Measurements from ENCODE around the gene FRYL. TPM values are rescaled to one million over a fixed set of nuclear protein-coding genes. Genes with fewer than 3 reads are reported as not detected.

The FRYL gene
- total and polyA plus RNA-seq, 2 of the 8 experiments (the other 6 are each of a cell fraction or from before 2014, with no cell fraction given) = 8.0 to 36.5 TPM

DNA sequence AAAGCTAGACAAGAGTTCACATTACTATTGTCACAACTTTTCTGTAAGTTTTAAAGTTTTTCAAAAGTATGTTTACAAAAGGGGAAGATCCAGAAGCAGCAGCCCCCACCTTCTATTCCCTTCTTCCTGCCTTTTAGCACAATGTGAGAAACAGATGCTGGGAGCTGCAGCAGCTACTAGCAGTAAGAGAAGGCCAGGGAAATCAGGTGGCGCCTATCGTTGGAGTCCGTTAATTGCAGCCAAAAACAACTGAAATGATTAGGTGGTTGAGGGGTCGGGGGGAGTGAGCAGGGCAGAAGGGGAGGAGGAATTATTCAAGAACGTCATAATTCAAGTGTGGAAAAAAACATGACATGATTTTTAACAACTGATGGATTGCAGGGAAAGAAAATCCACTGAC, 27.4 kb downstream of the FRYL start (continued):
- TF ChIP-seq, protein P1, sequence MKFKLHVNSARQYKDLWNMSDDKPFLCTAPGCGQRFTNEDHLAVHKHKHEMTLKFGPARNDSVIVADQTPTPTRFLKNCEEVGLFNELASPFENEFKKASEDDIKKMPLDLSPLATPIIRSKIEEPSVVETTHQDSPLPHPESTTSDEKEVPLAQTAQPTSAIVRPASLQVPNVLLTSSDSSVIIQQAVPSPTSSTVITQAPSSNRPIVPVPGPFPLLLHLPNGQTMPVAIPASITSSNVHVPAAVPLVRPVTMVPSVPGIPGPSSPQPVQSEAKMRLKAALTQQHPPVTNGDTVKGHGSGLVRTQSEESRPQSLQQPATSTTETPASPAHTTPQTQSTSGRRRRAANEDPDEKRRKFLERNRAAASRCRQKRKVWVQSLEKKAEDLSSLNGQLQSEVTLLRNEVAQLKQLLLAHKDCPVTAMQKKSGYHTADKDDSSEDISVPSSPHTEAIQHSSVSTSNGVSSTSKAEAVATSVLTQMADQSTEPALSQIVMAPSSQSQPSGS (IDR thresholded peaks at IDR 0.05; ENCODE audit: low read length) = no peak
- TF ChIP-seq SIX5 (IDR thresholded peaks at IDR 0.05; ENCODE audit: low read depth, low read length) (no peak), RFX5 (IDR thresholded peaks at IDR 0.05; ENCODE audit: borderline replicate concordance, low read depth, low read length) (no peak), POLR2AphosphoS5 (IDR thresholded peaks at IDR 0.05; ENCODE audit: low read depth, low read length) (no peak), TCF12 (IDR thresholded peaks at IDR 0.05; ENCODE audit: low read depth, low read length) (no peak), SP2 (IDR thresholded peaks at IDR 0.05; ENCODE audit: low read length) (no peak)

Data from H1 (cell line).